ENCODE data around the gene TADA2B.
A peak's percentile ranks its signal among the peaks of the same experiment; 100 is the strongest.
"Not testable (repeated sequence)": the region's sequence is repeated elsewhere in the genome, so short reads cannot be mapped to it uniquely, and the experiment has no call there.

TADA2B gene

GRCh38 chr4:7096236-7096635 is 53.1 kb downstream of the TADA2B start:
- Mint-ChIP-seq H3K4me3 (no peak overlapping the region), H3K36me3 (ENCODE audit: low read depth) (no peaks in the 10 kb centered on the region)

GRCh38 chr4:7101692-7102515 is 58.7 kb downstream of the TADA2B start:
- Mint-ChIP-seq H3K9me3 (no peaks in the 10 kb centered on the region), H3K27me3 (ENCODE audit: low read depth) (peaks cover 23% of the 10 kb centered on the region), H3K4me3 (peak overlapping the region; percentile 85 to 89 (median 88)), H3K36me3 (ENCODE audit: low read depth) (no peaks in the 10 kb centered on the region), H3K4me1 (peaks cover 29% of the 10 kb centered on the region), H3K27ac (peak overlapping the region; percentile 38 to 75 (median 56))
- TF ChIP-seq CTCF (IDR thresholded peaks at IDR 0.05; ENCODE audit: unreplicated experiment in 3 of 3): peak; percentile 72 to 73 (median 72)

More at GRCh38 chr4:7096236-7096635, 53.1 kb downstream of the TADA2B start:
- Mint-ChIP-seq H3K9me3 (peaks cover 3% of the 10 kb centered on the region), H3K4me1 (peaks cover 5% of the 10 kb centered on the region), H3K27me3 (ENCODE audit: low read depth) (peaks cover 16% of the 10 kb centered on the region), H3K27ac (no peak overlapping the region)
- no peak for TF ChIP-seq CTCF (IDR thresholded peaks at IDR 0.05; ENCODE audit: unreplicated experiment in 3 of 3)

GRCh38 chr4:7102516-7102909 is 59.3 kb downstream of the TADA2B start:
- Mint-ChIP-seq H3K27ac (peak overlapping the region in 2 of 3 experiments; percentile 38 to 75), H3K27me3 (ENCODE audit: low read depth) (peaks cover 23% of the 10 kb centered on the region), H3K4me1 (peaks cover 29% of the 10 kb centered on the region), H3K4me3 (peak overlapping the region; percentile 88 to 89 (median 88))
- H3K9me3 Mint-ChIP-seq; H3K36me3 Mint-ChIP-seq (ENCODE audit: low read depth): not testable (repeated sequence)

GRCh38 chr4:7103031-7103606 is 59.9 kb downstream of the TADA2B start:
- H3K27me3 Mint-ChIP-seq (ENCODE audit: low read depth): peaks cover 18% of the 10 kb centered on the region
- TF ChIP-seq CTCF (IDR thresholded peaks at IDR 0.05; ENCODE audit: unreplicated experiment in 3 of 3): no peak

GRCh38 chr4:7103607-7104365 is 60.6 kb downstream of the TADA2B start:
- peaks cover 29% of the 10 kb centered on the region for H3K4me1 Mint-ChIP-seq
- H3K4me3 Mint-ChIP-seq: peak overlapping the region; percentile 75 to 88 (median 88)
- peaks cover 16% of the 10 kb centered on the region for H3K27me3 Mint-ChIP-seq (ENCODE audit: low read depth)
- H3K9me3 Mint-ChIP-seq: no peaks in the 10 kb centered on the region
- TF ChIP-seq CTCF (IDR thresholded peaks at IDR 0.05; ENCODE audit: unreplicated experiment in 3 of 3): no peak
- H3K36me3 Mint-ChIP-seq (ENCODE audit: low read depth): no peaks in the 10 kb centered on the region
- H3K27ac Mint-ChIP-seq: peak overlapping the region; percentile 85 to 90 (median 86)

More at GRCh38 chr4:7103031-7103606, 59.9 kb downstream of the TADA2B start:
- no peaks in the 10 kb centered on the region for H3K36me3 Mint-ChIP-seq (ENCODE audit: low read depth)
- peak overlapping the region; percentile 88 to 89 (median 88) for H3K4me3 Mint-ChIP-seq
- no peaks in the 10 kb centered on the region for H3K9me3 Mint-ChIP-seq
- peaks cover 29% of the 10 kb centered on the region for H3K4me1 Mint-ChIP-seq
- H3K27ac Mint-ChIP-seq: peak overlapping the region; percentile 85 to 90 (median 86)
